Measurements from ENCODE around the gene LRCOL1. TPM values are rescaled to one million over a fixed set of nuclear protein-coding genes. Genes with fewer than 3 reads are reported as not detected.

LRCOL1 gene
- total RNA-seq, 1 experiment from 2014 or later: not detected

DNA sequence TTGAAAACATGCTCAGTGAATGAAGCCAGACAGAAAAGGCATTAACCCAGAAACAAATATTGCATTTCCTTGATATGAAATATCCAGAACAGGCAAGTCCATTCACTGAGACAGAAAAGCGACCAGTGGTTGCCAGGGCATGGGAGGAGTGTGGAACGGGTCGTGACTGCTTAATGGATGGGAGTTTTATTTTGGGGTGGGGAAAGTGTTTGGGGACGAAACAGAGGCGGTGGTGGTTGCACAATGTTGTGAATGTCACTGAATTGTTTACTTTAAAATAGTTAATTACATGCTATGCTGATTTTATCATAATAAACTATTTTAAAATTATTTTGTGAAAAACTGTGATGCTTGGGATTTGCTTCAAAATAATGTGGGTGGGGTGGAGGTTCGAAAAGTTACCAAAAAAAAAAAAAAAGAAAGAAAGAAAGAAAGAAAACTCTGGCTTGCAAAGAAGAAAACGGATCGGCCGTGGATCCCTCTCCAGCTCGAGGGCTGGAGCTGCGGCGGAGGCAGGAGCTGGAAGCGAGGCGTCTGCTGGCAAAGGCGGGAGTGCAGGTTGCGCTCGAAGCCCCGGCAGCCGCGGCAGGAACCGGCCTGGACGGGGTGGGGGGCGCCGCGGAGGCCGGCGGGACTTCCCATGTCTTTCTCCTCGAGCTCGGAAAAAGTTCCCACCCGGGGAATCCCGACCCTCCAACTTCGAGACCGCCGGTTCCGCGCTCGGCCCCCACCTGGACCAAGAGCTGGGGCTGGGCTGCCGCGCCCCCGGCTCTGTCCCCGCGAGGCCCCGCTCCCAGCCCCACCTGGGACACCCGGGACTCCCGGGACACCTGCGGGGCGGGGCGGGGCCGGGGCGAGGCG is 7.7 kb upstream of the LRCOL1 start:
- DNase-seq (ENCODE audit: low read depth, low spot score) (no peak), ATAC-seq (no peak)
- H3K27me3 ChIP-seq (ENCODE audit: control insufficient read depth, insufficient read depth, low read length): peaks cover 6% of the 10 kb centered on the region; the same call in 1 of the 2 replicates
- in situ Hi-C loops (cut with HindIII; ENCODE audit: low pct_unique_long_range_greater_than_20kb, low sequenced_read_pairs): no loop called here
- CTCF ChIA-PET: interaction anchor here (0.6 to 0.7 kb wide), 3 partner anchors 122 to 234 kb away, joined by 3 to 4 read pairs (median 3); no protein-coding TSS in a partner anchor
- POLR2A ChIA-PET: interaction anchor here (0.5 kb wide), 1 partner anchor 28 kb away, joined by 3 read pairs; no protein-coding TSS in a partner anchor
- TF ChIP-seq TCF7L2 (IDR thresholded peaks at IDR 0.05; ENCODE audit: low read depth, low read length) (no peak), SIN3A (IDR thresholded peaks at IDR 0.05; ENCODE audit: borderline replicate concordance, insufficient read depth, low read depth, low read length) (no peak), CTCF (IDR thresholded peaks at IDR 0.05) (no peak), REST (IDR thresholded peaks at IDR 0.05; ENCODE audit: insufficient read depth in 1 of 2, low read depth in 2 of 2, low read length in 1 of 2) (no peak), POLR2AphosphoS5 (IDR thresholded peaks at IDR 0.05; ENCODE audit: low read depth, low read length) (no peak)
- intact Hi-C loops (cut with micrococcal nuclease; ENCODE audit: unreplicated experiment): no loop called here
- no peaks in the 10 kb centered on the region for H3K36me3 ChIP-seq (ENCODE audit: control insufficient read depth, insufficient read depth, low read length)
- BruUV-seq (replicated peaks): no TSS peak
- H3K9me3 ChIP-seq (ENCODE audit: control insufficient read depth, insufficient read depth, low read depth, low read length): no peaks in the 10 kb centered on the region
- H3K4me3 ChIP-seq (ENCODE audit: low read depth in 2 of 2, low read length in 2 of 2): peak overlapping the region; percentile 33 to 50
- peaks cover 9% of the 10 kb centered on the region for H3K4me1 ChIP-seq (ENCODE audit: control insufficient read depth, insufficient read depth, low read length)
- no peak overlapping the region for H3K27ac ChIP-seq (ENCODE audit: low read length)

- intact Hi-C loops (cut with micrococcal nuclease; ENCODE audit: unreplicated experiment) (no loop called here), in situ Hi-C loops (cut with HindIII; ENCODE audit: low pct_unique_long_range_greater_than_20kb, low sequenced_read_pairs) (no loop called here)
- H3K4me3 ChIP-seq (ENCODE audit: low read depth in 2 of 2, low read length in 2 of 2): no peak overlapping the region
- TF ChIP-seq POLR2AphosphoS5 (IDR thresholded peaks at IDR 0.05; ENCODE audit: low read depth, low read length) (no peak), SIN3A (IDR thresholded peaks at IDR 0.05; ENCODE audit: borderline replicate concordance, insufficient read depth, low read depth, low read length) (no peak), CTCF (IDR thresholded peaks at IDR 0.05) (no peak), TCF7L2 (IDR thresholded peaks at IDR 0.05; ENCODE audit: low read depth, low read length) (no peak), REST (IDR thresholded peaks at IDR 0.05; ENCODE audit: insufficient read depth in 1 of 2, low read depth in 2 of 2, low read length in 1 of 2) (no peak)
- H3K9me3 ChIP-seq (ENCODE audit: control insufficient read depth, insufficient read depth, low read depth, low read length): no peaks in the 10 kb centered on the region
- CTCF ChIA-PET: interaction anchor here (0.6 to 0.7 kb wide), 3 partner anchors 22 to 252 kb away, joined by 3 to 9 read pairs (median 3); no protein-coding TSS in a partner anchor
- no TSS peak for BruUV-seq (replicated peaks)
- peaks cover 6% of the 10 kb centered on the region; the same call in 1 of the 2 replicates for H3K27me3 ChIP-seq (ENCODE audit: control insufficient read depth, insufficient read depth, low read length)
- no peak overlapping the region for H3K27ac ChIP-seq (ENCODE audit: low read length)
- POLR2A ChIA-PET: no interaction called here
- H3K36me3 ChIP-seq (ENCODE audit: control insufficient read depth, insufficient read depth, low read length): no peaks in the 10 kb centered on the region
- no peak for ATAC-seq
- peaks cover under 1% of the 10 kb centered on the region for H3K4me1 ChIP-seq (ENCODE audit: control insufficient read depth, insufficient read depth, low read length)
- no peak for DNase-seq (ENCODE audit: low read depth, low spot score)
These were observed 6.8 kb upstream of the LRCOL1 start for GRCh38 chr12:132617135-132617701.

All from Panc1 (cell line).